Measurements from ENCODE around the gene ARID5A. TPM values are rescaled to one million over a fixed set of nuclear protein-coding genes. Genes with fewer than 3 reads are reported as not detected.

The ARID5A gene
- total RNA-seq, 1 experiment from 2014 or later, result 13.9 TPM

DNA sequence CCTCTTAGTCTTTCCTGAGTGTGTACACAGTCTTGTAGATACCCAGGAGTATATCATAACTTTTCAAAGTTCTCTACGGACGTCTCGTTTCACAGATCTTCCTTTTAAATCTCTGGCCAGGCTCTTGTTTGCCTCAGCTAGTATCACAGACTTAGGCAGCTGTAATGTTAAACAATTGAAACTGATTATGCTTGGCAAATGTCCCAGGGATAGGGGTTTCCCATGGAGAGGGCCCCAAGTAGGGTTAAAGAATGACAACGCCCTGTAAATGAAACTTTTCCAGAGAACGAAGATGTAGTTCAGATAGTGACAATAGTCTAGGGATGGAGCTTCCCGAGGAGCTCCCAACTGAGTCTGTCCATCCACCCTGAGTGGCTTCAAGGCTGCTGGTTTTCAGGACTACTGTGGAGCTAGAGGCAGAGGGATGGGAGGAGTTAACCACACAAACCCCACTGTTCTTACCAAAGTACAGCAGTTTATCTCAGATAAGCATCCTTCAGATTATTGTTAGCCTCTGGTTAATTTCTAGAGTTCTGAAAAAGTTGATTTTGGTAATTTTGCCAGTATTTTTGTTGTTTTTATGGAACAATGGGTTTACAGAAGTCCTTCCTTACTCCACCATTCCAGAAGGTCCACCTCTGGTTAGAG, 40.4 kb upstream of the ARID5A start:
- ChIA-PET POLR2A (no interaction called here), CTCF (interaction anchor here (0.6 to 5.3 kb wide), 3 partner anchors 9 to 89 kb away, joined by 3 to 28 read pairs (median 3); no protein-coding TSS in a partner anchor)
- ATAC-seq, result no peak
- no peak for DNase-seq (ENCODE audit: low spot score)
- no peak overlapping the region for H3K27ac Mint-ChIP-seq
- H3K9me3 Mint-ChIP-seq, result peaks cover 18% of the 10 kb centered on the region
- no peak overlapping the region for H3K4me3 Mint-ChIP-seq
- peaks cover 3% of the 10 kb centered on the region; the same call in 1 of the 2 replicates for H3K4me1 Mint-ChIP-seq
- H3K27me3 Mint-ChIP-seq (ENCODE audit: low read depth), result peaks cover 4% of the 10 kb centered on the region; the same call in 1 of the 2 replicates
- H3K36me3 Mint-ChIP-seq, result peaks cover 4% of the 10 kb centered on the region; the same call in 1 of the 2 replicates
- no peak for TF ChIP-seq SMAD3 (CRISPR knock-in tag; IDR thresholded peaks at IDR 0.05; ENCODE audit: borderline replicate concordance)
- TF ChIP-seq ZNF317 (CRISPR knock-in tag; IDR thresholded peaks at IDR 0.05; ENCODE audit: borderline replicate concordance, low read depth), result no peak
- no peak for TF ChIP-seq CREM (CRISPR knock-in tag; IDR thresholded peaks at IDR 0.05)
- TF ChIP-seq, protein P1, sequence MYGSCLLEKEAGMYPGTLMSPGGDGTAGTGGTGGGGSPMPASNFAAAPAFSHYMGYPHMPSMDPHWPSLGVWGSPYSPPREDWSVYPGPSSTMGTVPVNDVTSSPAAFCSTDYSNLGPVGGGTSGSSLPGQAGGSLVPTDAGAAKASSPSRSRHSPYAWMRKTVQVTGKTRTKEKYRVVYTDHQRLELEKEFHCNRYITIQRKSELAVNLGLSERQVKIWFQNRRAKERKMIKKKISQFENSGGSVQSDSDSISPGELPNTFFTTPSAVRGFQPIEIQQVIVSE (CRISPR knock-in tag; IDR thresholded peaks at IDR 0.05; ENCODE audit: borderline replicate concordance), result no peak
- no peak for TF ChIP-seq KAT7 (CRISPR knock-in tag; IDR thresholded peaks at IDR 0.05; ENCODE audit: borderline replicate concordance)
- no peak for TF ChIP-seq NR3C1 (CRISPR knock-in tag; conservative IDR thresholded peaks at IDR 0.05; ENCODE audit: low read depth)
- no peak for TF ChIP-seq ZMAT4 (CRISPR knock-in tag; IDR thresholded peaks at IDR 0.05)

- H3K36me3 Mint-ChIP-seq, result peaks cover 4% of the 10 kb centered on the region; the same call in 1 of the 2 replicates
- CTCF ChIA-PET, result interaction anchor here (1.0 kb wide), 1 partner anchor 11 kb away, joined by 6 read pairs; no protein-coding TSS in a partner anchor
- H3K27me3 Mint-ChIP-seq (ENCODE audit: low read depth), result peaks cover 4% of the 10 kb centered on the region; the same call in 1 of the 2 replicates
- peaks cover 18% of the 10 kb centered on the region for H3K9me3 Mint-ChIP-seq
- peak; percentile 44 for DNase-seq (ENCODE audit: low spot score)
- H3K4me1 Mint-ChIP-seq, result peaks cover 9% of the 10 kb centered on the region
- peak; percentile 88 for ATAC-seq
- POLR2A ChIA-PET, result no interaction called here
- H3K4me3 Mint-ChIP-seq, result no peak overlapping the region
- H3K27ac Mint-ChIP-seq, result no peak overlapping the region
- TF ChIP-seq ZNF416 (CRISPR knock-in tag; IDR thresholded peaks at IDR 0.05) (no peak), ZNF317 (CRISPR knock-in tag; IDR thresholded peaks at IDR 0.05; ENCODE audit: borderline replicate concordance, low read depth) (no peak), ZNF263 (CRISPR knock-in tag; IDR thresholded peaks at IDR 0.05; ENCODE audit: low read depth) (no peak), ESRRA (CRISPR knock-in tag; IDR thresholded peaks at IDR 0.05; ENCODE audit: borderline replicate concordance) (no peak), NFATC4 (CRISPR knock-in tag; IDR thresholded peaks at IDR 0.05) (no peak), ZNF532 (CRISPR knock-in tag; IDR thresholded peaks at IDR 0.05; ENCODE audit: borderline replicate concordance) (no peak), PRRX2 (CRISPR knock-in tag; IDR thresholded peaks at IDR 0.05) (no peak), FOXK1 (CRISPR knock-in tag; IDR thresholded peaks at IDR 0.05) (no peak), SMAD3 (CRISPR knock-in tag; IDR thresholded peaks at IDR 0.05; ENCODE audit: borderline replicate concordance) (no peak)
- TF ChIP-seq, protein P2, sequence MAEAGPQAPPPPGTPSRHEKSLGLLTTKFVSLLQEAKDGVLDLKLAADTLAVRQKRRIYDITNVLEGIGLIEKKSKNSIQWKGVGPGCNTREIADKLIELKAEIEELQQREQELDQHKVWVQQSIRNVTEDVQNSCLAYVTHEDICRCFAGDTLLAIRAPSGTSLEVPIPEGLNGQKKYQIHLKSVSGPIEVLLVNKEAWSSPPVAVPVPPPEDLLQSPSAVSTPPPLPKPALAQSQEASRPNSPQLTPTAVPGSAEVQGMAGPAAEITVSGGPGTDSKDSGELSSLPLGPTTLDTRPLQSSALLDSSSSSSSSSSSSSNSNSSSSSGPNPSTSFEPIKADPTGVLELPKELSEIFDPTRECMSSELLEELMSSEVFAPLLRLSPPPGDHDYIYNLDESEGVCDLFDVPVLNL (CRISPR knock-in tag; IDR thresholded peaks at IDR 0.05; ENCODE audit: borderline replicate concordance, low read depth), result no peak
- TF ChIP-seq, protein P3, sequence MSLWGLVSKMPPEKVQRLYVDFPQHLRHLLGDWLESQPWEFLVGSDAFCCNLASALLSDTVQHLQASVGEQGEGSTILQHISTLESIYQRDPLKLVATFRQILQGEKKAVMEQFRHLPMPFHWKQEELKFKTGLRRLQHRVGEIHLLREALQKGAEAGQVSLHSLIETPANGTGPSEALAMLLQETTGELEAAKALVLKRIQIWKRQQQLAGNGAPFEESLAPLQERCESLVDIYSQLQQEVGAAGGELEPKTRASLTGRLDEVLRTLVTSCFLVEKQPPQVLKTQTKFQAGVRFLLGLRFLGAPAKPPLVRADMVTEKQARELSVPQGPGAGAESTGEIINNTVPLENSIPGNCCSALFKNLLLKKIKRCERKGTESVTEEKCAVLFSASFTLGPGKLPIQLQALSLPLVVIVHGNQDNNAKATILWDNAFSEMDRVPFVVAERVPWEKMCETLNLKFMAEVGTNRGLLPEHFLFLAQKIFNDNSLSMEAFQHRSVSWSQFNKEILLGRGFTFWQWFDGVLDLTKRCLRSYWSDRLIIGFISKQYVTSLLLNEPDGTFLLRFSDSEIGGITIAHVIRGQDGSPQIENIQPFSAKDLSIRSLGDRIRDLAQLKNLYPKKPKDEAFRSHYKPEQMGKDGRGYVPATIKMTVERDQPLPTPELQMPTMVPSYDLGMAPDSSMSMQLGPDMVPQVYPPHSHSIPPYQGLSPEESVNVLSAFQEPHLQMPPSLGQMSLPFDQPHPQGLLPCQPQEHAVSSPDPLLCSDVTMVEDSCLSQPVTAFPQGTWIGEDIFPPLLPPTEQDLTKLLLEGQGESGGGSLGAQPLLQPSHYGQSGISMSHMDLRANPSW (CRISPR knock-in tag; conservative IDR thresholded peaks at IDR 0.05; ENCODE audit: low read depth), result no peak
- TF ChIP-seq, protein P4, sequence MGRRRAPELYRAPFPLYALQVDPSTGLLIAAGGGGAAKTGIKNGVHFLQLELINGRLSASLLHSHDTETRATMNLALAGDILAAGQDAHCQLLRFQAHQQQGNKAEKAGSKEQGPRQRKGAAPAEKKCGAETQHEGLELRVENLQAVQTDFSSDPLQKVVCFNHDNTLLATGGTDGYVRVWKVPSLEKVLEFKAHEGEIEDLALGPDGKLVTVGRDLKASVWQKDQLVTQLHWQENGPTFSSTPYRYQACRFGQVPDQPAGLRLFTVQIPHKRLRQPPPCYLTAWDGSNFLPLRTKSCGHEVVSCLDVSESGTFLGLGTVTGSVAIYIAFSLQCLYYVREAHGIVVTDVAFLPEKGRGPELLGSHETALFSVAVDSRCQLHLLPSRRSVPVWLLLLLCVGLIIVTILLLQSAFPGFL (CRISPR knock-in tag; IDR thresholded peaks at IDR 0.05; ENCODE audit: borderline replicate concordance), result no peak
- TF ChIP-seq, protein P5, sequence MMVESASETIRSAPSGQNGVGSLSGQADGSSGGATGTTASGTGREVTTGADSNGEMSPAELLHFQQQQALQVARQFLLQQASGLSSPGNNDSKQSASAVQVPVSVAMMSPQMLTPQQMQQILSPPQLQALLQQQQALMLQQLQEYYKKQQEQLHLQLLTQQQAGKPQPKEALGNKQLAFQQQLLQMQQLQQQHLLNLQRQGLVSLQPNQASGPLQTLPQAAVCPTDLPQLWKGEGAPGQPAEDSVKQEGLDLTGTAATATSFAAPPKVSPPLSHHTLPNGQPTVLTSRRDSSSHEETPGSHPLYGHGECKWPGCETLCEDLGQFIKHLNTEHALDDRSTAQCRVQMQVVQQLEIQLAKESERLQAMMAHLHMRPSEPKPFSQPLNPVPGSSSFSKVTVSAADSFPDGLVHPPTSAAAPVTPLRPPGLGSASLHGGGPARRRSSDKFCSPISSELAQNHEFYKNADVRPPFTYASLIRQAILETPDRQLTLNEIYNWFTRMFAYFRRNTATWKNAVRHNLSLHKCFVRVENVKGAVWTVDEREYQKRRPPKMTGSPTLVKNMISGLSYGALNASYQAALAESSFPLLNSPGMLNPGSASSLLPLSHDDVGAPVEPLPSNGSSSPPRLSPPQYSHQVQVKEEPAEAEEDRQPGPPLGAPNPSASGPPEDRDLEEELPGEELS (CRISPR knock-in tag; IDR thresholded peaks at IDR 0.05), result no peak
- TF ChIP-seq, protein P6, sequence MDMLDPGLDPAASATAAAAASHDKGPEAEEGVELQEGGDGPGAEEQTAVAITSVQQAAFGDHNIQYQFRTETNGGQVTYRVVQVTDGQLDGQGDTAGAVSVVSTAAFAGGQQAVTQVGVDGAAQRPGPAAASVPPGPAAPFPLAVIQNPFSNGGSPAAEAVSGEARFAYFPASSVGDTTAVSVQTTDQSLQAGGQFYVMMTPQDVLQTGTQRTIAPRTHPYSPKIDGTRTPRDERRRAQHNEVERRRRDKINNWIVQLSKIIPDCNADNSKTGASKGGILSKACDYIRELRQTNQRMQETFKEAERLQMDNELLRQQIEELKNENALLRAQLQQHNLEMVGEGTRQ (CRISPR knock-in tag; IDR thresholded peaks at IDR 0.05), result no peak
These were observed 38.5 kb upstream of the ARID5A start for GRCh38 chr2:96498021-96498431.
